H9 (cell line): Measurements from ENCODE around the gene SWSAP1. TPM values are rescaled to one million over a fixed set of nuclear protein-coding genes. Genes with fewer than 3 reads are reported as not detected.

Source experiments
- DNase-seq: peaks from one replicate; pipeline ENCODE4 v3.0.0-alpha.2; 2017
- H2AFZ ChIP-seq: one replicate; pipeline ENCODE4 v1.6.1; 2013; ENCODE audit warnings: mild to moderate bottlenecking, low read length, control low read depth, moderate library complexity
- H2AK5ac ChIP-seq: 2 replicates; pipeline ENCODE4 v1.6.1; 2013; ENCODE audit warnings: low read length, control low read depth, mixed read lengths; ENCODE audit not compliant: insufficient read length
- H2BK120ac ChIP-seq: one replicate; pipeline ENCODE4 v1.6.1; 2013; ENCODE audit warnings: low read depth, mild to moderate bottlenecking, low read length, control low read depth, inconsistent platforms; ENCODE audit not compliant: poor library complexity, severe bottlenecking
- H2BK12ac ChIP-seq: 2 replicates; pipeline ENCODE4 v1.6.1; 2013; ENCODE audit warnings: low read length, control low read depth, mixed read lengths, low read depth; ENCODE audit not compliant: insufficient read length
- H2BK15ac ChIP-seq: 2 replicates; pipeline ENCODE4 v1.6.1; 2013; ENCODE audit warnings: low read depth, low read length, control low read depth
- H2BK20ac ChIP-seq: one replicate; pipeline ENCODE4 v1.6.1; 2013; ENCODE audit warnings: low read depth, mild to moderate bottlenecking, low read length, control low read depth, inconsistent platforms; ENCODE audit not compliant: poor library complexity, severe bottlenecking
- H2BK5ac ChIP-seq: 2 replicates; pipeline ENCODE4 v1.6.1; 2013; ENCODE audit warnings: low read length, control low read depth, mixed read lengths; ENCODE audit not compliant: insufficient read length
- H3K14ac ChIP-seq: 2 replicates; pipeline ENCODE4 v1.6.1; 2013; ENCODE audit warnings: low read length, control low read depth; ENCODE audit not compliant: insufficient read depth
- H3K18ac ChIP-seq: 2 replicates; pipeline ENCODE4 v1.6.1; 2013; ENCODE audit warnings: low read depth, mild to moderate bottlenecking, mixed read lengths, low read length, control low read depth; ENCODE audit not compliant: insufficient read length
- H3K23ac ChIP-seq: 2 replicates; pipeline ENCODE4 v1.6.1; 2013; ENCODE audit warnings: low read length, control low read depth, mixed read lengths, low read depth; ENCODE audit not compliant: insufficient read length
- H3K23me2 ChIP-seq: 2 replicates; pipeline ENCODE4 v1.6.1; 2013; ENCODE audit warnings: low read depth, mild to moderate bottlenecking, mixed read lengths, low read length, control low read depth; ENCODE audit not compliant: insufficient read length, poor library complexity, severe bottlenecking
- H3K27ac ChIP-seq: 2 replicates; pipeline ENCODE4 v1.5.1; 2013; ENCODE audit warnings: low read length, control low read depth, mixed read lengths, low read depth; ENCODE audit not compliant: insufficient read length
- H3K27me3 ChIP-seq: 2 replicates; pipeline ENCODE4 v1.6.1; 2013; ENCODE audit warnings: low read length, control low read depth, inconsistent platforms; ENCODE audit not compliant: insufficient read depth
- H3K4ac ChIP-seq: 2 replicates; pipeline ENCODE4 v1.6.1; 2013; ENCODE audit warnings: low read depth, mild to moderate bottlenecking, control low read depth, inconsistent platforms, low read length, moderate library complexity
- H3K4me1 ChIP-seq: 2 replicates; pipeline ENCODE4 v1.6.1; 2013; ENCODE audit warnings: low read length, control low read depth, inconsistent platforms; ENCODE audit not compliant: insufficient read depth
- H3K4me2 ChIP-seq: 2 replicates; pipeline ENCODE4 v1.6.1; 2013; ENCODE audit warnings: low read length, control low read depth, mixed read lengths; ENCODE audit not compliant: insufficient read length, insufficient read depth
- H3K56ac ChIP-seq: 2 replicates; pipeline ENCODE4 v1.6.1; 2013; ENCODE audit warnings: low read depth, mild to moderate bottlenecking, mixed read lengths, low read length, control low read depth; ENCODE audit not compliant: insufficient read length
- H3K79me1 ChIP-seq: 2 replicates; pipeline ENCODE4 v1.6.1; 2013; ENCODE audit warnings: low read depth, mild to moderate bottlenecking, moderate library complexity, low read length, control low read depth, inconsistent platforms; ENCODE audit not compliant: insufficient read depth, poor library complexity, severe bottlenecking
- H3K79me2 ChIP-seq: 2 replicates; pipeline ENCODE4 v1.6.1; 2013; ENCODE audit warnings: low read length, control low read depth, inconsistent platforms; ENCODE audit not compliant: insufficient read depth
- H3K9ac ChIP-seq: 2 replicates; pipeline ENCODE4 v1.6.1; 2013; ENCODE audit warnings: low read length, control low read depth, mixed read lengths; ENCODE audit not compliant: insufficient read length; ENCODE audit errors: extremely low read depth
- H3K9me3 ChIP-seq: one replicate; pipeline ENCODE4 v1.6.1; 2013; ENCODE audit warnings: low read depth, low read length, inconsistent platforms; ENCODE audit not compliant: control insufficient read depth
- H3T11ph ChIP-seq: one replicate; pipeline ENCODE4 v1.6.1; 2013; ENCODE audit warnings: mild to moderate bottlenecking, low read length, control low read depth, inconsistent platforms
- H4K20me1 ChIP-seq: one replicate; pipeline ENCODE4 v1.6.1; 2013; ENCODE audit not compliant: control insufficient read depth, insufficient read length, insufficient read depth
- H4K5ac ChIP-seq: 2 replicates; pipeline ENCODE4 v1.6.1; 2013; ENCODE audit warnings: low read depth, mild to moderate bottlenecking, mixed read lengths, low read length, control low read depth; ENCODE audit not compliant: insufficient read length
- H4K8ac ChIP-seq: replicated peaks from 2 replicates; pipeline ENCODE4 v1.6.1; 2013; ENCODE audit warnings: low read length, control low read depth, mixed read lengths, low read depth; ENCODE audit not compliant: insufficient read length
- H4K91ac ChIP-seq: 2 replicates; pipeline ENCODE4 v1.6.1; 2013; ENCODE audit warnings: low read depth, mild to moderate bottlenecking, moderate library complexity, mixed read lengths, low read length, control low read depth; ENCODE audit not compliant: insufficient read length
- H3K27ac Mint-ChIP-seq, 3 experiments: 2 replicates in 2 of 3; 3 replicates in 1 of 3; pipeline ENCODE4 v1.8.0; 2020 to 2021; ENCODE audit warnings: mixed read lengths in 3 of 3, mild to moderate bottlenecking in 1 of 3, moderate library complexity in 1 of 3
- H3K27me3 Mint-ChIP-seq: 2 replicates; pipeline ENCODE4 v1.8.0; 2021; ENCODE audit warnings: low read depth, mild to moderate bottlenecking, moderate library complexity, mixed read lengths
- H3K36me3 Mint-ChIP-seq, 3 experiments: 2 replicates in 2 of 3; 3 replicates in 1 of 3; pipeline ENCODE4 v1.8.0; 2020 to 2021; ENCODE audit warnings: low read depth in 3 of 3, mixed read lengths in 3 of 3; ENCODE audit not compliant: insufficient read depth in 1 of 3
- H3K4me1 Mint-ChIP-seq, 2 experiments: 2 replicates each; pipeline ENCODE4 v1.8.0; 2020; ENCODE audit warnings: mixed read lengths in 2 of 2
- H3K4me3 Mint-ChIP-seq, 2 experiments: 2 replicates in 1 of 2; 3 replicates in 1 of 2; pipeline ENCODE4 v1.8.0; 2020 to 2021; ENCODE audit warnings: mild to moderate bottlenecking in 2 of 2, mixed read lengths in 2 of 2, moderate library complexity in 1 of 2
- H3K9me3 Mint-ChIP-seq, 2 experiments: 2 replicates in 1 of 2; 3 replicates in 1 of 2; pipeline ENCODE4 v1.8.0; 2020; ENCODE audit warnings: mild to moderate bottlenecking in 2 of 2, mixed read lengths in 2 of 2, moderate library complexity in 1 of 2
- WGBS: extraction: QIAGEN DNeasy Blood & Tissue Kit; methylation state at CpG from one replicate; pipeline ENCODE4 v1.1.7; 2013; ENCODE audit warnings: missing lambda C conversion rate, low lambda C conversion rate, mixed read lengths; ENCODE audit not compliant: insufficient read length; ENCODE audit errors: extremely low coverage; 5-methylcytosine and 5-hydroxymethylcytosine counted together
- total RNA-seq: library from RNA; stranded (reverse); gene quantifications from 2 replicates; pipeline ENCODE4 v1.2.1, GENCODE V29; 2021
- TF ChIP-seq, protein P1 (sequence below): fragments of 200-600 bp; sonication (generic); conservative IDR thresholded peaks from 3 replicates; pipeline ENCODE4 v1.8.0; 2021; ENCODE audit warnings: antibody characterized with exemption, mild to moderate bottlenecking

Gene SWSAP1
- total RNA-seq, 1 experiment from 2014 or later, result 3.8 TPM

- Mint-ChIP-seq H3K4me3 (no peak overlapping the region), H3K4me1 (peaks cover 2 to 6% of the 10 kb centered on the region in 2 experiments; a peak in 1 of 4 replicates), H3K36me3 (peaks cover 8 to 51% (median 27%) of the 10 kb centered on the region in 3 experiments; a peak in 6 of 7 replicates), H3K27ac (no peak overlapping the region), H3K9me3 (no peaks in the 10 kb centered on the region), H3K27me3 (no peaks in the 10 kb centered on the region)
- Histone ChIP-seq H3K14ac (no peak overlapping the region), H3K27me3 (no peaks in the 10 kb centered on the region), H2BK20ac (no peak overlapping the region), H3K56ac (no peak overlapping the region), H3K9ac (no peak overlapping the region), H2BK5ac (no peak overlapping the region), H2AK5ac (no peak overlapping the region), H4K20me1 (no peaks in the 10 kb centered on the region), H3K4me1 (no peaks in the 10 kb centered on the region), H3K4ac (no peak overlapping the region), H2AFZ (no peak overlapping the region), H3K9me3 (no peaks in the 10 kb centered on the region), H4K91ac (no peak overlapping the region), H3K79me2 (no peaks in the 10 kb centered on the region), H2BK12ac (no peak overlapping the region), H3K23ac (no peak overlapping the region), H3K4me2 (no peak overlapping the region), H2BK120ac (no peak overlapping the region), H4K8ac (no peak overlapping the region), H3K23me2 (no peaks in the 10 kb centered on the region), H3K18ac (no peak overlapping the region), H3K79me1 (no peaks in the 10 kb centered on the region), H4K5ac (no peak overlapping the region), H2BK15ac (no peak overlapping the region), H3T11ph (no peak overlapping the region), H3K27ac (no peak overlapping the region)
- WGBS, result no CpG with 5 or more reads among the region's 4 CpGs
- TF ChIP-seq, protein P1, sequence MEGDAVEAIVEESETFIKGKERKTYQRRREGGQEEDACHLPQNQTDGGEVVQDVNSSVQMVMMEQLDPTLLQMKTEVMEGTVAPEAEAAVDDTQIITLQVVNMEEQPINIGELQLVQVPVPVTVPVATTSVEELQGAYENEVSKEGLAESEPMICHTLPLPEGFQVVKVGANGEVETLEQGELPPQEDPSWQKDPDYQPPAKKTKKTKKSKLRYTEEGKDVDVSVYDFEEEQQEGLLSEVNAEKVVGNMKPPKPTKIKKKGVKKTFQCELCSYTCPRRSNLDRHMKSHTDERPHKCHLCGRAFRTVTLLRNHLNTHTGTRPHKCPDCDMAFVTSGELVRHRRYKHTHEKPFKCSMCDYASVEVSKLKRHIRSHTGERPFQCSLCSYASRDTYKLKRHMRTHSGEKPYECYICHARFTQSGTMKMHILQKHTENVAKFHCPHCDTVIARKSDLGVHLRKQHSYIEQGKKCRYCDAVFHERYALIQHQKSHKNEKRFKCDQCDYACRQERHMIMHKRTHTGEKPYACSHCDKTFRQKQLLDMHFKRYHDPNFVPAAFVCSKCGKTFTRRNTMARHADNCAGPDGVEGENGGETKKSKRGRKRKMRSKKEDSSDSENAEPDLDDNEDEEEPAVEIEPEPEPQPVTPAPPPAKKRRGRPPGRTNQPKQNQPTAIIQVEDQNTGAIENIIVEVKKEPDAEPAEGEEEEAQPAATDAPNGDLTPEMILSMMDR, result no peak
- no peak for DNase-seq
Measured at GRCh38 chr19:11408591-11408990, 34.1 kb downstream of the SWSAP1 start.
